HepG2 (cell line): ENCODE measurements around the gene TTC39C. TPM values are rescaled to one million over a fixed set of nuclear protein-coding genes. Genes with fewer than 3 reads are reported as not detected.
A peak's percentile ranks its signal among the peaks of the same experiment; 100 is the strongest.

Source experiments
- ARNT2 ChIP-seq: sonication (generic); formaldehyde crosslinking; IDR thresholded peaks from 2 replicates; pipeline ENCODE4 v1.8.0; 2022; ENCODE audit warnings: mild to moderate bottlenecking, low read depth, missing genetic modification reagents, moderate library complexity
- DBP ChIP-seq: sonication (generic); formaldehyde crosslinking; IDR thresholded peaks from 2 replicates; pipeline ENCODE4 v1.4.0; 2020; ENCODE audit warnings: missing genetic modification reagents; ENCODE audit errors: not compliant biosample characterization
- ELF3 ChIP-seq: IDR thresholded peaks from 2 replicates; pipeline ENCODE4 v1.6.1; 2016; ENCODE audit warnings: missing genetic modification reagents, missing compliant biosample characterization
- FOXC1 ChIP-seq: sonication (generic); formaldehyde crosslinking; IDR thresholded peaks from 2 replicates; pipeline ENCODE4 v1.8.0; 2022; ENCODE audit warnings: mild to moderate bottlenecking, missing genetic modification reagents, borderline replicate concordance
- JUND ChIP-seq: sonication (generic); formaldehyde crosslinking; IDR thresholded peaks from 2 replicates; pipeline ENCODE4 v1.8.0; 2022; ENCODE audit warnings: mild to moderate bottlenecking, missing genetic modification reagents
- MTF2 ChIP-seq: sonication (generic); formaldehyde crosslinking; IDR thresholded peaks from 2 replicates; pipeline ENCODE4 v1.5.0; 2020; ENCODE audit warnings: missing genetic modification reagents, borderline replicate concordance
- NFE2L1 ChIP-seq: sonication (generic); formaldehyde crosslinking; IDR thresholded peaks from 2 replicates; pipeline ENCODE4 v1.4.0; 2020; ENCODE audit warnings: missing genetic modification reagents, mild to moderate bottlenecking, borderline replicate concordance
- REST ChIP-seq, 2 experiments: IDR thresholded peaks; 2 replicates each; pipeline ENCODE4 v1.6.1; 2011 to 2012; ENCODE audit warnings: low read length in 2 of 2, borderline replicate concordance in 1 of 2, low read depth in 1 of 2, mild to moderate bottlenecking in 1 of 2, moderate library complexity in 1 of 2
- RNF2 ChIP-seq: fragments of 450-650 bp; conservative IDR thresholded peaks from 2 replicates; pipeline ENCODE4 v1.6.1; 2016; ENCODE audit warnings: low read depth
- TBL1XR1 ChIP-seq: fragments of 150-350 bp; IDR thresholded peaks from 2 replicates; pipeline ENCODE4 v1.6.1; 2014; ENCODE audit warnings: borderline replicate concordance, low read length; ENCODE audit not compliant: partially characterized antibody
- TEAD3 ChIP-seq: optimal IDR thresholded peaks from 2 replicates; pipeline ENCODE3; 2016; ENCODE audit warnings: borderline replicate concordance
- THAP11 ChIP-seq: IDR thresholded peaks from 2 replicates; pipeline ENCODE4 v1.6.1; 2016; ENCODE audit warnings: missing biosample characterization, missing genetic modification reagents
- ZFP1 ChIP-seq: IDR thresholded peaks from 2 replicates; pipeline ENCODE4 v1.6.1; 2016
- ZFP90 ChIP-seq: sonication (generic); formaldehyde crosslinking; IDR thresholded peaks from 2 replicates; pipeline ENCODE4 v1.8.0; 2022; ENCODE audit warnings: missing genetic modification reagents, mild to moderate bottlenecking, inconsistent platforms, borderline replicate concordance
- ZMAT5 ChIP-seq: sonication (generic); formaldehyde crosslinking; IDR thresholded peaks from 2 replicates; pipeline ENCODE4 v1.5.0; 2020; ENCODE audit warnings: mild to moderate bottlenecking, low read depth, missing genetic modification reagents, borderline replicate concordance
- ZNF17 ChIP-seq: sonication (generic); formaldehyde crosslinking; IDR thresholded peaks from 2 replicates; pipeline ENCODE4 v1.5.0; 2020; ENCODE audit warnings: mild to moderate bottlenecking, missing genetic modification reagents
- ZNF414 ChIP-seq: sonication (generic); formaldehyde crosslinking; IDR thresholded peaks from 2 replicates; pipeline ENCODE4 v1.5.0; 2020; ENCODE audit warnings: missing genetic modification reagents
- ZNF562 ChIP-seq: sonication (generic); formaldehyde crosslinking; IDR thresholded peaks from 2 replicates; pipeline ENCODE4 v1.8.0; 2022; ENCODE audit warnings: missing genetic modification reagents, borderline replicate concordance
- ZNF580 ChIP-seq: IDR thresholded peaks from 2 replicates; pipeline ENCODE4 v1.6.1; 2016; ENCODE audit warnings: low read depth, borderline replicate concordance
- ZNF644 ChIP-seq: IDR thresholded peaks from 2 replicates; pipeline ENCODE4 v1.6.1; 2016; ENCODE audit warnings: low read depth
- ZNF772 ChIP-seq: sonication (generic); formaldehyde crosslinking; IDR thresholded peaks from 2 replicates; pipeline ENCODE4 v1.5.0; 2020; ENCODE audit warnings: mild to moderate bottlenecking, missing genetic modification reagents
- ZNF784 ChIP-seq: sonication (generic); formaldehyde crosslinking; IDR thresholded peaks from 2 replicates; pipeline ENCODE4 v1.5.1; 2020; ENCODE audit warnings: missing genetic modification reagents, mild to moderate bottlenecking, borderline replicate concordance
- ZSCAN22 ChIP-seq: sonication (generic); formaldehyde crosslinking; IDR thresholded peaks from 2 replicates; pipeline ENCODE4 v1.4.0; 2020; ENCODE audit warnings: mild to moderate bottlenecking, missing genetic modification reagents
- polyA plus RNA-seq, 8 experiments: library from polyadenylated mRNA; depleted of rRNA in 3 of 8; stranded (reverse) in 7 of 8; unstranded in 1 of 8; fragments of >200 nt; fragmentation: Illumina TruSeq in 4 of 8; extraction: Trizol in 4 of 8; gene quantifications; 2 replicates each; pipeline versions ENCODE4 v1.2.1 to v1.2.3, GENCODE V29; 2011 to 2016; ENCODE audit warnings: low read depth in 4 of 8, missing spikeins in 1 of 8, mixed read lengths in 1 of 8; ENCODE audit not compliant: insufficient read depth in 1 of 8
- total RNA-seq, 5 experiments: library from RNA; depleted of rRNA; stranded (reverse); fragments of >200 nt; fragmentation: Illumina TruSeq; extraction: Trizol; gene quantifications; 2 replicates each; pipeline ENCODE4 v1.2.3, GENCODE V29; 2016; ENCODE audit warnings: low read depth in 1 of 5

The TTC39C gene
- total and polyA plus RNA-seq, 2 of the 13 experiments (the other 11 are each of a cell fraction or from before 2014, with no cell fraction given): 19.1 to 25.9 TPM

- TF ChIP-seq ELF3 (CRISPR knock-in tag): 0 out of 2 replicates have a peak, but pooled peaks have one; percentile 32
- TF ChIP-seq DBP (CRISPR knock-in tag): no peak
- no peak for TF ChIP-seq TBL1XR1
- TF ChIP-seq JUND (CRISPR knock-in tag): no peak
- TF ChIP-seq FOXC1 (CRISPR knock-in tag): no peak
- 0 out of 2 replicates have a peak, but pooled peaks have one; percentile 27 for TF ChIP-seq THAP11 (CRISPR knock-in tag)
- TF ChIP-seq ZMAT5 (CRISPR knock-in tag): no peak
- TF ChIP-seq ZNF17 (CRISPR knock-in tag): no peak
- no peak; the same call in 1 of the 2 replicates for TF ChIP-seq ARNT2
- no peak for TF ChIP-seq TEAD3 (CRISPR knock-in tag)
- 0 out of 2 replicates have a peak, but pooled peaks have one; percentile 38 for TF ChIP-seq ZFP90
- TF ChIP-seq ZFP1: no peak
- TF ChIP-seq ZNF772: no peak
- no peak for TF ChIP-seq ZNF644
- no peak for TF ChIP-seq ZNF562 (CRISPR knock-in tag)
- TF ChIP-seq RNF2: peak; percentile 24; the same call in 1 of the 2 replicates
- TF ChIP-seq ZNF784: no peak
- no peak for TF ChIP-seq ZNF580 (CRISPR knock-in tag)
- TF ChIP-seq ZNF414 (CRISPR knock-in tag): 0 out of 2 replicates have a peak, but pooled peaks have one; percentile 42
- TF ChIP-seq MTF2 (CRISPR knock-in tag): no peak; the same call in 1 of the 2 replicates
- no peak for TF ChIP-seq REST (IDR thresholded peaks at IDR 0.05; ENCODE audit: borderline replicate concordance in 1 of 2, low read depth in 1 of 2, low read length in 2 of 2)
- no peak for TF ChIP-seq NFE2L1
- TF ChIP-seq ZSCAN22 (CRISPR knock-in tag): no peak
Measured at GRCh38 chr18:24014062-24014985, at the start of gene TTC39C (continued).
